K562 (cell line): ENCODE measurements around the gene SLK. TPM values are rescaled to one million over a fixed set of nuclear protein-coding genes. Genes with fewer than 3 reads are reported as not detected.
A peak's percentile ranks its signal among the peaks of the same experiment; 100 is the strongest.

ENCODE experiments used
- ATAC-seq: fragments of 200-7000 bp; cut with Tn5 transposase; 3 replicates; pipeline ENCODE4 v1.9.1; 2020; ENCODE audit warnings: moderate library complexity
- BruUV-seq: library from RNA; stranded (reverse); fragments of 400-500 nt; replicated peaks from 2 replicates; lab custom pipeline; 2021; lab: Mats Ljungman, UMichigan
- CTCF ChIA-PET: fragments of 300-600 bp; formaldehyde crosslinking; extraction: SDS; loops from one replicate; lab custom pipeline; 2021; ENCODE audit warnings: low intra/inter-chr PET ratio; lab: Yijun Ruan, JAX
- POLR2A ChIA-PET: fragments of 300-600, 350-650 bp; sonication (Branson Sonifier 250); formaldehyde crosslinking; extraction: SDS; loops from one replicate; lab custom pipeline; 2021; ENCODE audit warnings: antibody characterized with exemption, inconsistent platforms; lab: Yijun Ruan, JAX
- DNase-seq, 4 experiments: peaks; one replicate each; pipeline versions ENCODE4 v3.0.0 to v3.0.0-alpha.2; 2011 to 2018; ENCODE audit warnings: low spot score in 3 of 4, mixed read lengths in 3 of 4; ENCODE audit errors: extremely low read depth in 1 of 4
- FAIRE-seq: peaks from 2 replicates; lab custom pipeline; 2011; peaks lifted over from hg19 to GRCh38; lab: Jason Lieb, UNC
- H2AFZ ChIP-seq: 2 replicates; pipeline ENCODE4 v1.6.0; 2011; ENCODE audit warnings: low read depth, low read length, control low read depth, inconsistent platforms
- H3K27ac ChIP-seq: fragments of 200-600 bp; 3 replicates; pipeline ENCODE4 v1.8.0; 2011; ENCODE audit warnings: low read depth, mild to moderate bottlenecking, control low read depth, inconsistent platforms, low read length, moderate library complexity, mixed read lengths; ENCODE audit errors: extremely low read depth
- H3K27me3 ChIP-seq, 2 experiments: fragments of 300-600 bp in 1 of 2; 2 replicates in 1 of 2; 3 replicates in 1 of 2; pipeline versions ENCODE4 v1.6.0 to v1.8.0; 2011; ENCODE audit warnings: inconsistent platforms in 2 of 2, low read length in 2 of 2, mild to moderate bottlenecking in 1 of 2, mixed read lengths in 1 of 2, moderate library complexity in 1 of 2; ENCODE audit not compliant: control insufficient read depth in 2 of 2, insufficient read depth in 2 of 2
- H3K36me3 ChIP-seq: fragments of 300-600 bp; 3 replicates; pipeline ENCODE4 v1.8.0; 2011; ENCODE audit warnings: mild to moderate bottlenecking, low read length, inconsistent platforms; ENCODE audit not compliant: control insufficient read depth, insufficient read depth
- H3K4me1 ChIP-seq, 2 experiments: fragments of 200-600 bp in 1 of 2; replicated peaks in 1 of 2; 2 replicates in 1 of 2; 3 replicates in 1 of 2; pipeline versions ENCODE4 v1.5.1 to v1.8.0; 2011; ENCODE audit warnings: inconsistent platforms in 2 of 2, low read length in 2 of 2, mild to moderate bottlenecking in 1 of 2, mixed read lengths in 1 of 2, moderate library complexity in 1 of 2; ENCODE audit not compliant: control insufficient read depth in 2 of 2, insufficient read depth in 2 of 2
- H3K4me2 ChIP-seq: 2 replicates; pipeline ENCODE4 v1.6.1; 2011; ENCODE audit warnings: low read length, control low read depth, inconsistent platforms, mixed read lengths; ENCODE audit not compliant: insufficient read depth
- H3K4me3 ChIP-seq: fragments of 200-600 bp; sonication (generic), shearing (Covaris generic); 2 replicates; pipeline ENCODE4 v1.5.1; 2016; ENCODE audit warnings: control low read depth, inconsistent platforms
- H3K79me2 ChIP-seq: fragments of 200-600 bp; 3 replicates; pipeline ENCODE4 v1.8.0; 2011; ENCODE audit warnings: low read length, inconsistent platforms; ENCODE audit not compliant: control insufficient read depth, insufficient read depth
- H3K9ac ChIP-seq, 2 experiments: 2 replicates each; pipeline versions ENCODE4 v1.6.0 to v1.6.1; 2011; ENCODE audit warnings: low read depth in 2 of 2, low read length in 2 of 2, control low read depth in 1 of 2, inconsistent platforms in 1 of 2, mild to moderate bottlenecking in 1 of 2, mixed read lengths in 1 of 2; ENCODE audit not compliant: insufficient read depth in 1 of 2
- H3K9me1 ChIP-seq: one replicate; pipeline ENCODE4 v1.6.0; 2011; ENCODE audit warnings: inconsistent platforms, mild to moderate bottlenecking, low read length, moderate library complexity; ENCODE audit not compliant: control insufficient read depth, insufficient read depth
- H3K9me3 ChIP-seq: replicated peaks from 2 replicates; pipeline ENCODE4 v1.5.1; 2011; ENCODE audit warnings: low read depth, low read length, inconsistent platforms; ENCODE audit not compliant: control insufficient read depth, insufficient read depth
- H4K20me1 ChIP-seq: replicated peaks from 2 replicates; pipeline ENCODE4 v1.6.1; 2011; ENCODE audit warnings: low read length, inconsistent platforms, mixed read lengths; ENCODE audit not compliant: control insufficient read depth, insufficient read depth
- C11orf30 ChIP-seq: fragments of 450-650 bp; IDR thresholded peaks from 2 replicates; pipeline ENCODE4 v1.6.1; 2016; ENCODE audit warnings: low read depth, mild to moderate bottlenecking
- CREB3 ChIP-seq: fragments of 450-650 bp; conservative IDR thresholded peaks from 2 replicates; pipeline ENCODE4 v1.6.1; 2016; ENCODE audit warnings: missing genetic modification characterization, low read depth, mild to moderate bottlenecking, missing compliant biosample characterization, moderate library complexity
- CUX1 ChIP-seq: fragments of 200-800 bp; sonication (Bioruptor generic); IDR thresholded peaks from 2 replicates; pipeline ENCODE4 v1.6.1; 2016; ENCODE audit warnings: missing genetic modification characterization, missing compliant biosample characterization
- ETV5 ChIP-seq: sonication (generic); formaldehyde crosslinking; IDR thresholded peaks from 2 replicates; pipeline ENCODE4 v1.4.0; 2020; ENCODE audit warnings: low read depth, mild to moderate bottlenecking, missing genetic modification reagents
- HDAC8 ChIP-seq: fragments of 450-650 bp; IDR thresholded peaks from 2 replicates; pipeline ENCODE4 v1.6.1; 2016; ENCODE audit warnings: mild to moderate bottlenecking, missing genetic modification characterization, moderate library complexity, missing compliant biosample characterization
- LCOR ChIP-seq: sonication (generic); formaldehyde crosslinking; IDR thresholded peaks from 2 replicates; pipeline ENCODE4 v1.8.0; 2022; ENCODE audit warnings: mild to moderate bottlenecking, missing genetic modification reagents
- NR1H2 ChIP-seq: sonication (generic); formaldehyde crosslinking; IDR thresholded peaks from 2 replicates; pipeline ENCODE4 v1.4.0; 2020; ENCODE audit warnings: mild to moderate bottlenecking, missing genetic modification reagents
- PML ChIP-seq: IDR thresholded peaks from 2 replicates; pipeline ENCODE4 v1.6.1; 2012; ENCODE audit warnings: low read length, inconsistent platforms
- SMARCA4 ChIP-seq: fragments of 450-650 bp; IDR thresholded peaks from 2 replicates; pipeline ENCODE4 v1.6.1; 2016
- ZNF217 ChIP-seq: sonication (generic); formaldehyde crosslinking; IDR thresholded peaks from 2 replicates; pipeline ENCODE4 v1.8.0; 2022; ENCODE audit warnings: mild to moderate bottlenecking, missing genetic modification reagents
- ZNF316 ChIP-seq: fragments of 450-650 bp; IDR thresholded peaks from 2 replicates; pipeline ENCODE4 v1.6.1; 2016
- WGBS: fragments of 100-300 bp; shearing (Covaris generic); methylation state at CpG from one replicate; pipeline ENCODE4 v1.1.6; 2016; ENCODE audit warnings: low coverage, mixed read lengths; ENCODE audit not compliant: insufficient coverage; ENCODE audit errors: missing lambda C conversion rate; 5-methylcytosine and 5-hydroxymethylcytosine counted together
- in situ Hi-C: fragments of 300-500 bp; cut with MboI; formaldehyde crosslinking; loops from 4 replicates; pipeline ENCODE4 v1.15.0; 2018; ENCODE audit warnings: inconsistent platforms, mixed read lengths
- intact Hi-C: fragments of 100-400 bp; cut with micrococcal nuclease; formaldehyde crosslinking; loops from 2 replicates; pipeline ENCODE4 v1.14.2; 2022
- polyA plus RNA-seq, 8 experiments: library from polyadenylated mRNA; depleted of rRNA in 4 of 8; stranded (reverse) in 5 of 8; unstranded in 3 of 8; fragments of >200 nt; fragmentation: Nextera tagmentation in 2 of 8; fragmentation: Illumina TruSeq in 1 of 8; extraction: Ambion mirVana in 2 of 8; extraction: Trizol in 1 of 8; gene quantifications; 2 replicates each; pipeline versions ENCODE4 v1.2.1 to v1.2.3, GENCODE V29; 2011 to 2014; ENCODE audit warnings: inconsistent platforms in 1 of 8, missing spikeins in 1 of 8
- total RNA-seq, 7 experiments: library from RNA; depleted of rRNA in 6 of 7; stranded (reverse); fragments of >200 nt in 6 of 7; fragmentation: Illumina TruSeq in 2 of 7; extraction: Trizol in 2 of 7; gene quantifications; 2 replicates each; pipeline versions ENCODE4 v1.2.1 to v1.2.3, GENCODE V29; 2011 to 2021; ENCODE audit warnings: low replicate concordance in 1 of 7

SLK gene
- total and polyA plus RNA-seq, 9 of the 15 experiments (the other 6 are each of a cell fraction or from before 2014, with no cell fraction given), result 8.2 to 40.0 (median 23.4) TPM

GRCh38 chr10:103995134-103995533 lies 28.2 kb downstream of the SLK start:
- no peak for ATAC-seq
- intact Hi-C loops, result no loop called here
- Histone ChIP-seq H3K4me2 (no peak overlapping the region), H3K27ac (no peak overlapping the region), H3K27me3 (no peaks in the 10 kb centered on the region), H3K4me1 (no peaks in the 10 kb centered on the region), H2AFZ (no peak overlapping the region), H4K20me1 (no peaks in the 10 kb centered on the region), H3K4me3 (no peak overlapping the region), H3K9me1 (no peaks in the 10 kb centered on the region), H3K9me3 (no peaks in the 10 kb centered on the region), H3K36me3 (peaks cover 41% of the 10 kb centered on the region)
- FAIRE-seq, result no peak
- ChIA-PET POLR2A (interaction anchor here (1.5 kb wide), 1 partner anchor 19 kb away, joined by 4 read pairs; no protein-coding TSS in a partner anchor), CTCF (no interaction called here)
- no TSS peak for BruUV-seq
- in situ Hi-C loops, result no loop called here
- DNase-seq, result no peak
- TF ChIP-seq NR1H2 (CRISPR knock-in tag) (no peak), ETV5 (CRISPR knock-in tag) (no peak)
- TF ChIP-seq, all 486 proteins: peak for 0
- Histone ChIP-seq H3K9ac (no peak overlapping the region), H3K79me2 (0 out of 3 replicates have a peak, but pooled peaks cover 2% of the 10 kb centered on the region)
- 92% methylated on average over 1 of the region's 1 CpG for WGBS

- Histone ChIP-seq H2AFZ (no peak overlapping the region), H3K27ac (no peak overlapping the region), H3K4me1 (no peaks in the 10 kb centered on the region), H3K79me2 (no peaks in the 10 kb centered on the region), H3K36me3 (peaks cover 54% of the 10 kb centered on the region), H3K4me3 (no peak overlapping the region), H3K9me3 (no peaks in the 10 kb centered on the region), H3K9ac (no peak overlapping the region), H3K27me3 (no peaks in the 10 kb centered on the region), H4K20me1 (no peaks in the 10 kb centered on the region), H3K4me2 (no peak overlapping the region), H3K9me1 (no peaks in the 10 kb centered on the region)
- no TSS peak for BruUV-seq
- in situ Hi-C loops (no loop called here), intact Hi-C loops (no loop called here)
- ChIA-PET POLR2A (interaction anchor here (0.7 kb wide), 1 partner anchor 24 kb away, joined by 3 read pairs; no protein-coding TSS in a partner anchor), CTCF (no interaction called here)
- no peak for FAIRE-seq
- ATAC-seq, result no peak
- WGBS, result 93% methylated on average over 2 of the region's 2 CpGs
- DNase-seq, result no peak
- TF ChIP-seq CREB3 (tag), result no peak
- no peak for TF ChIP-seq CUX1
- TF ChIP-seq PML, result no peak
- no peak for TF ChIP-seq ZNF217 (CRISPR knock-in tag)
- peak; percentile 44 for TF ChIP-seq C11orf30
- no peak for TF ChIP-seq LCOR (CRISPR knock-in tag)
- TF ChIP-seq SMARCA4, result no peak
- TF ChIP-seq HDAC8 (tag), result no peak
- peak; percentile 76 for TF ChIP-seq ZNF316
Observed at GRCh38 chr10:103998805-103999204, 31.9 kb downstream of the SLK start.
